ENCODE data around the gene CTSZ. TPM values are rescaled to one million over a fixed set of nuclear protein-coding genes. Genes with fewer than 3 reads are reported as not detected.
A peak's percentile ranks its signal among the peaks of the same experiment; 100 is the strongest.

Gene CTSZ
- 89.9 TPM for polyA plus RNA-seq
- long read RNA-seq, donor 1, partial matches to known transcripts: 0 of 1 reads
- long read RNA-seq, donor 1, other reads (novel, unspliced or antisense): 0 of 1 reads
- long read RNA-seq, donor 2, transcript CTSZ-201 (6 exons, 1,495 nt): major isoform, 7 of 10 reads
- long read RNA-seq, donor 2, partial matches to known transcripts: 0 of 10 reads
- long read RNA-seq, donor 2, other reads (novel, unspliced or antisense): 0 of 10 reads
- long read RNA-seq, donor 3, partial matches to known transcripts: 0 of 6 reads
- long read RNA-seq, donor 3, other reads (novel, unspliced or antisense): 0 of 6 reads
- long read RNA-seq, donor 4: 0 reads
- long read RNA-seq, donor 5, partial matches to known transcripts: 0 of 1 reads
- long read RNA-seq, donor 5, other reads (novel, unspliced or antisense): 0 of 1 reads
- long read RNA-seq, donor 6, partial matches to known transcripts: 0 of 6 reads
- long read RNA-seq, donor 6, other reads (novel, unspliced or antisense): 0 of 6 reads
- long read RNA-seq, donor 7, transcript CTSZ-201 (6 exons, 1,495 nt): major isoform, 5 of 5 reads
- long read RNA-seq, donor 7, partial matches to known transcripts: 0 of 5 reads
- long read RNA-seq, donor 7, other reads (novel, unspliced or antisense): 0 of 5 reads
- long read RNA-seq, donor 8, transcript CTSZ-202 (2 exons, 564 nt): minor isoform, 6 of 25 reads
- long read RNA-seq, donor 8, transcript CTSZ-201 (6 exons, 1,495 nt): major isoform, 15 of 25 reads
- long read RNA-seq, donor 8, partial matches to known transcripts: 0 of 25 reads
- long read RNA-seq, donor 8, other reads (novel, unspliced or antisense): 0 of 25 reads
- long read RNA-seq, donor 9, transcript CTSZ-201 (6 exons, 1,495 nt): major isoform, 5 of 6 reads
- long read RNA-seq, donor 9, partial matches to known transcripts: 0 of 6 reads
- long read RNA-seq, donor 9, other reads (novel, unspliced or antisense): 0 of 6 reads
- long read RNA-seq, donor 10, transcript CTSZ-201 (6 exons, 1,495 nt): major isoform, 11 of 13 reads
- long read RNA-seq, donor 10, partial matches to known transcripts: 0 of 13 reads
- long read RNA-seq, donor 10, other reads (novel, unspliced or antisense): 0 of 13 reads
- long read RNA-seq, donor 11, transcript CTSZ-201 (6 exons, 1,495 nt): major isoform, 8 of 9 reads
- long read RNA-seq, donor 11, partial matches to known transcripts: 0 of 9 reads
- long read RNA-seq, donor 11, other reads (novel, unspliced or antisense): 0 of 9 reads

DNA sequence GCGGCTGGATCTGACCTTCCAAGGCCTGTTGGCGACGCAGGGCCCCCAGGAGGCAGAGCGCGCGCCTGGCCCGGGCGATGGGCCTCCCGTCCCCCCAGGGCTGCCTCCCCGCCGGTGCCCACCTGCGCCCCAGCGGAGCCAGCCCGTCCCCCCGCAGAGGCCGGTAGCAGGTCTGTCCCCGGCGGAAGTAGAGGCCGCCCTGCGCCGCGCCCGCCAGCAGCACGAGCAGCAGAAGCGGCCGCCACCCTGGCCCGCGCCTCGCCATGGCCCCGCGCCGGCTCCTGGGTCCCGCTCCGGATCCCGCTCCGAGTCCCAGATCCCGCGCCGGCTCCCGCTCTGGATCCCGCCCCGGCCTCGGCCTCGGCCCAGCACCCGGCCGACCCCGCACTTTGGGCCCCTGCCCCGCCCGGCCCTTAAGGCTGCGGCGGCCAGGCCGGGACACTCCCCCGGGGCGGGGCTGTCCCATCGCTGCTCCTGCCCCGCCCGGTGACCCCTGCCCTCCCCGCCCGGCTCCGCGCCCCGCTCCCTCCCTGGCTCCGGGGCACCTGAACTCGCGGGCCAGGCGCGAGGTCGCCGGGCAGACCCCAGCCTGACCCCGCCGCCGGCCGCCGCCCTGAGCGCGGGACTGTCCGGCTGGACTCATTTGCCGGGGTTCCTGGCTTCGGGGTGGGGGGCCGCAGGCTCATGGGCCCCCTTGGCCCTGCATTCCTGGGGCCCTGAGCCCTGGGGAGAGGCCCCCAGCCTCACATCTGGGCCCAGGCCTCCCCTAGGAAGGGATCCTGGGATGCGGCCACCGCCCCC lies at the start of gene CTSZ:
CTSZ (minus strand) TSS at position 391 of the 801 bp plus-strand sequence; CDS start at position 265, 126 bp downstream.
- H3K27me3 ChIP-seq (ENCODE audit: control insufficient read depth, insufficient read depth, low read length): no peaks in the 10 kb centered on the region
- no CpG with 5 or more reads among the region's 82 CpGs for WGBS (ENCODE audit: insufficient coverage, low lambda C conversion rate)
- H3K4me3 ChIP-seq (ENCODE audit: low read length): peak within 1 kb of the TSS; percentile 67
- peak within 1 kb of the TSS; percentile 15 for H3K27ac ChIP-seq (ENCODE audit: low read length)
- H3K4me1 ChIP-seq (ENCODE audit: control insufficient read depth, insufficient read depth, low read length): peaks cover 11% of the 10 kb centered on the region
- H3K36me3 ChIP-seq (ENCODE audit: control insufficient read depth, insufficient read depth, low read length): no peaks in the 10 kb centered on the region
- DNase-seq: peak; percentile 61 to 89
- H3K9me3 ChIP-seq (ENCODE audit: control insufficient read depth, low read depth, low read length): no peaks in the 10 kb centered on the region

DNA sequence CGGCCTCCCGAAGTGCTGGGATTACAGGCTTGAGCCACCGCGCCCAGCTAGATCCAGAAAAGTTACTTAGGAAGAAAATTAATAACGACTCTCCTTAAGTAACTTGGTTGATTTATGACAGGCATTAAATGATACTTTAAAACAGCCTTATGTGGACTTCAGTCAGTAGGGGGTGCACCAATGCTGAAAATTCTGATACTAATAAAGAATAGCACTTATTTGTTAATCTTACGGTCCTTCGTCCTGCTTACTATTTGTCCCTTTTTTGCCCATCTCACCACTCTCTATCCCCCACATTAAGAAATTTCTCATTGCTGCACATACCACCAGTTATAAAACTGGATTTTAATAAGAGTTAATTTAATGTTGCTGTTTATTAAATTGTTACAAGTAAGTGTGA lies 48.2 kb upstream of the CTSZ start:
- WGBS (ENCODE audit: insufficient coverage, low lambda C conversion rate): 60% methylated on average over 2 of the region's 7 CpGs
- H3K4me1 ChIP-seq (ENCODE audit: control insufficient read depth, insufficient read depth, low read length): no peaks in the 10 kb centered on the region
- H3K9me3 ChIP-seq (ENCODE audit: control insufficient read depth, low read depth, low read length): no peaks in the 10 kb centered on the region
- DNase-seq: no peak
- H3K4me3 ChIP-seq (ENCODE audit: low read length): no peak overlapping the region
- no peak overlapping the region for H3K27ac ChIP-seq (ENCODE audit: low read length)
- H3K36me3 ChIP-seq (ENCODE audit: control insufficient read depth, insufficient read depth, low read length): no peaks in the 10 kb centered on the region
- H3K27me3 ChIP-seq (ENCODE audit: control insufficient read depth, insufficient read depth, low read length): no peaks in the 10 kb centered on the region

DNA sequence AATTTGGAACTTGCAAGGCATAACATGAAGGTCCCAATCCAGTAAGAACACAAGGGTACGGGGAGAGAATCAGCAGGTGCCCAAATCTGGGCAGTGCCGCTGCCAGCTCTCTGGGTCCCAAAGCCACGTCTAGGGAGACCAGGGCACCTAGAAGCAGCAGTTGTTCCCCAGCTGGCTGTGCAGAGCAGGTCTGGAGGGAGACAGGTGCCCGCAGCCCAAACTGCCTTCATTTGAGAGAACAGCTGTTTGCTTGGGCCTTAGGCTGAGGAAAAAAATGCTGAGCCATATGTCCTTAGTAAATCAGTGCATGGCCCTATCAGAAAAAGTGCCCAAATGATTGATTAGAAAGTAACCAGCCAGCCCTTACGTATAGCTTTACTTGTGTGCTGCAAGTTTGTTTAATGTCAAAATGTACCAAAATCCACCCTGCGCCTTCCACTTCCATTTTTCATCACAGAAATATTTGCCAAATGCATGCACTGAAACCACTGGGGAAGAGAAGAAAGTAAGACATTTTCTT lies 44.7 kb upstream of the CTSZ start:
- no peak for DNase-seq

DNA sequence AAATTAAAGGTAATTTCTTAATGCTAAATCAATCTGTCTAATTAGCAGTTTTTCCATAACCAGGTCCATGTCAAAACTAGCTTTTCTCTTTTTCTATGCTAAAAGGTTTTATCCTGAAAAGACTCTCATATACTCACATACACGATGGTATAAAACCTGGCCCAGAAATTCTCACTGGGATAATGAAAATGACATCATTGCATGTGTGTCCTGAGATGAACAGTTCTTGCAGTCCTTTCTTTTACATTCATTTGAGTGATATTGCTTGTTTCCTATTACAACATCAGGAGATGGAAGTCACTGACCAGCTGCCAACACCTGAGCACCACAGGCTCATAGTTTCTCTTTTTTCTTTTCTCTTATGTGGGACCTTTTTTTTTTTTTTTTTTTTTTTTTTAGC lies 43.4 kb upstream of the CTSZ start:
- no peaks in the 10 kb centered on the region for H3K9me3 ChIP-seq (ENCODE audit: control insufficient read depth, low read depth, low read length)
- no peak overlapping the region for H3K27ac ChIP-seq (ENCODE audit: low read length)
- H3K4me3 ChIP-seq (ENCODE audit: low read length): no peak overlapping the region
- peaks cover 12% of the 10 kb centered on the region for H3K4me1 ChIP-seq (ENCODE audit: control insufficient read depth, insufficient read depth, low read length)
- no peak for DNase-seq
- WGBS (ENCODE audit: insufficient coverage, low lambda C conversion rate): no CpG with 5 or more reads among the region's 1 CpG
- H3K36me3 ChIP-seq (ENCODE audit: control insufficient read depth, insufficient read depth, low read length): no peaks in the 10 kb centered on the region
- H3K27me3 ChIP-seq (ENCODE audit: control insufficient read depth, insufficient read depth, low read length): no peaks in the 10 kb centered on the region

More for the DNA sequence above, 44.7 kb upstream of the CTSZ start:
- Histone ChIP-seq H3K9me3 (ENCODE audit: control insufficient read depth, low read depth, low read length) (no peaks in the 10 kb centered on the region), H3K27ac (ENCODE audit: low read length) (no peak overlapping the region), H3K4me3 (ENCODE audit: low read length) (no peak overlapping the region), H3K27me3 (ENCODE audit: control insufficient read depth, insufficient read depth, low read length) (no peaks in the 10 kb centered on the region), H3K36me3 (ENCODE audit: control insufficient read depth, insufficient read depth, low read length) (no peaks in the 10 kb centered on the region), H3K4me1 (ENCODE audit: control insufficient read depth, insufficient read depth, low read length) (peaks cover 10% of the 10 kb centered on the region)
- no CpG with 5 or more reads among the region's 6 CpGs for WGBS (ENCODE audit: insufficient coverage, low lambda C conversion rate)

DNA sequence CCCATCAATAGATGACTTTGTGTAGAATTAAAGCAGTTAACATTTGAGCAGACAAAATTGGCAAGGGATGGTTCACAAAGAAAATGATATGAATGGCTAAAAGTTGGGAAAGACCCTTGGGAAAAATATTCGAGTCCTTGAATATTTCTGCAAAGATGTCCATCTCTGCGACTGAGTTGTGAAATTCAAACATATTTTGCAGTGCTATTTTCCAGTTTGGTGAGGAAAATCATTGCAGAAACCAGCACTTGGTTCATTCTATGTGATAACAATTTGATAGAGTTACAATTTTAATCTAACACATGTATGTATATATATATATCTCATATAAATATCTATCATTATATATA lies 41.6 kb upstream of the CTSZ start:
- no peaks in the 10 kb centered on the region for H3K9me3 ChIP-seq (ENCODE audit: control insufficient read depth, low read depth, low read length)
- no peak for DNase-seq
- H3K4me3 ChIP-seq (ENCODE audit: low read length): no peak overlapping the region
- no peaks in the 10 kb centered on the region for H3K27me3 ChIP-seq (ENCODE audit: control insufficient read depth, insufficient read depth, low read length)
- WGBS (ENCODE audit: insufficient coverage, low lambda C conversion rate): no CpG with 5 or more reads among the region's 2 CpGs
- H3K4me1 ChIP-seq (ENCODE audit: control insufficient read depth, insufficient read depth, low read length): peaks cover 12% of the 10 kb centered on the region
- H3K27ac ChIP-seq (ENCODE audit: low read length): peak overlapping the region; percentile 90
- no peaks in the 10 kb centered on the region for H3K36me3 ChIP-seq (ENCODE audit: control insufficient read depth, insufficient read depth, low read length)

DNA sequence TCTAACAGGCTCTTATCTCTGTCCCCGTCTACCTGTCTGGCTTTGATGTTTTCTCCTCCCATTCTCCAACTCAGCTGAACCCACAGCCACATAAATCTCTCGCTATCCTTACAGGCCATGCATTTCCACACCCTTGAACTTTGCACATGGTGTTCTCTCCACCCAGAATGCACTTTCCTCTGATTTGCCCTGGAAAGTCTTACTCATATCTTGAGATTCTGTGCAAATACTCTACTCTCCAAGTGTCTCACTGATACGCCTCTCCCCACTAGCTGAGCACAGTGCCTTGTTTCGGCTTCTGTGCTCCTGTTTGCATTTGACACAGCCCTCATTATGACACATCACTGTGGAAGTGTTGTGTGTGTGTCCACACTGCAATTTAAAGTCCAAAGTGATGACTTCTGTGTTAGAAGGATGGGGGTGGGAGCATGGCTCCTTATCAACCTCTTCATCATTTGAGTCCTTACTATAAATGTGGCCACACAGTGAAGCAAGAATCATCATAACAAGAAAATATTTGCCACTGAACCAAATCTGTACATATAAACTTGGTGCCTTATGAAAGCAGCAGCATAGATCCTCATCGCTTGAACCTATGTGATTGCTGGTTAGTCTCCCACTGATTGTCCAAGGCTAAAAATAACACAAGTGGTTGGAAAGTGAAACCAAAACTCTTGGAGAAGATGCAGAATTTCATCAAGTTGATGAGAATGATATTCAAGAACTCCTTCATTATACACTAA lies 41.1 kb upstream of the CTSZ start:
- peak overlapping the region; percentile 90 for H3K27ac ChIP-seq (ENCODE audit: low read length)
- WGBS (ENCODE audit: insufficient coverage, low lambda C conversion rate): 0% methylated on average over 1 of the region's 5 CpGs
- no peak overlapping the region for H3K4me3 ChIP-seq (ENCODE audit: low read length)
- H3K36me3 ChIP-seq (ENCODE audit: control insufficient read depth, insufficient read depth, low read length): no peaks in the 10 kb centered on the region
- peak; percentile 91 to 97 for DNase-seq
- H3K27me3 ChIP-seq (ENCODE audit: control insufficient read depth, insufficient read depth, low read length): no peaks in the 10 kb centered on the region
- peaks cover 14% of the 10 kb centered on the region for H3K4me1 ChIP-seq (ENCODE audit: control insufficient read depth, insufficient read depth, low read length)
- no peaks in the 10 kb centered on the region for H3K9me3 ChIP-seq (ENCODE audit: control insufficient read depth, low read depth, low read length)

DNA sequence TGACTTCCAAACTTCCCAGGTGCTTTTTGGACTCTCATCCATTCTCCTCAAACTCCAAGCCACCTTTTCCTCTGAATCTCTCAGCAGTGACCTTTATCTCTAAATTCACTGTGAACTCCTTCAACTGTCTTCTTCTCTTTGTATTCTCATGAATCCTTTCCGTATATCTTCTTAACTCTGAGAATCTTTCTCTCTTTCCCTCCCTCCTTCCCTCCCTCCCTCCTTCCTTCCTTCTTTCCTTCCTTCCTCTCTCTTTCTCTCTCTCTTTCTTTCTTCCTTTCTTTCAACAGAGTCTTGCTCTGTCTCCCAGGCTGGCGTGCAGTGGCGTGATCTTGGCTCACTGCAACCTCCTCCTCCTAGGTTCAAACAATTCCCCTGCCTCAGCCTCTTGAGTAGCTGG lies 39.8 kb upstream of the CTSZ start:
- H3K9me3 ChIP-seq (ENCODE audit: control insufficient read depth, low read depth, low read length): no peaks in the 10 kb centered on the region
- H3K27me3 ChIP-seq (ENCODE audit: control insufficient read depth, insufficient read depth, low read length): no peaks in the 10 kb centered on the region
- no peak overlapping the region for H3K4me3 ChIP-seq (ENCODE audit: low read length)
- H3K36me3 ChIP-seq (ENCODE audit: control insufficient read depth, insufficient read depth, low read length): no peaks in the 10 kb centered on the region
- no peak for DNase-seq
- H3K27ac ChIP-seq (ENCODE audit: low read length): no peak overlapping the region
- 77% methylated on average over 3 of the region's 3 CpGs for WGBS (ENCODE audit: insufficient coverage, low lambda C conversion rate)
- H3K4me1 ChIP-seq (ENCODE audit: control insufficient read depth, insufficient read depth, low read length): peaks cover 17% of the 10 kb centered on the region

DNA sequence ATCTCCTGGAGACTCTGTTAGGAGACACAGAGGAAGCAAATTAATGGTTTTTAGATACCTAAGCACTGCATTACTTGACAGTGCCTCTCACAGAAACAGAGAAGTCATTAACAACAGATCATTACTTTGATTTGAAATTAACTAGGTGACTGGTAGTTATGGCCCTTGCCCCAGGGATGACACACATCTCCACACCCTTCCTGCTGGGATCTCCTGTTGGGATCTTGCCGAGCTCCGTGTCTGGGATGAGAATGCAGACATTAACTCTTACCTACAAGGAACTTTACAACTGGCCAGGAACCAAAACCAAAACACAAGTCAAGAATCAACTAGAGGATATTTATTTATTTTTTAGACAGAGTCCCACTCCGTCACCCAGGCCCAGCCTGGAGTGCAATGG lies 37.7 kb upstream of the CTSZ start:
- WGBS (ENCODE audit: insufficient coverage, low lambda C conversion rate): 100% methylated on average over 1 of the region's 3 CpGs
- Histone ChIP-seq H3K4me1 (ENCODE audit: control insufficient read depth, insufficient read depth, low read length) (peaks cover 30% of the 10 kb centered on the region), H3K27me3 (ENCODE audit: control insufficient read depth, insufficient read depth, low read length) (no peaks in the 10 kb centered on the region), H3K9me3 (ENCODE audit: control insufficient read depth, low read depth, low read length) (no peaks in the 10 kb centered on the region), H3K4me3 (ENCODE audit: low read length) (no peak overlapping the region), H3K27ac (ENCODE audit: low read length) (no peak overlapping the region), H3K36me3 (ENCODE audit: control insufficient read depth, insufficient read depth, low read length) (peaks cover 5% of the 10 kb centered on the region)
- DNase-seq: no peak

DNA sequence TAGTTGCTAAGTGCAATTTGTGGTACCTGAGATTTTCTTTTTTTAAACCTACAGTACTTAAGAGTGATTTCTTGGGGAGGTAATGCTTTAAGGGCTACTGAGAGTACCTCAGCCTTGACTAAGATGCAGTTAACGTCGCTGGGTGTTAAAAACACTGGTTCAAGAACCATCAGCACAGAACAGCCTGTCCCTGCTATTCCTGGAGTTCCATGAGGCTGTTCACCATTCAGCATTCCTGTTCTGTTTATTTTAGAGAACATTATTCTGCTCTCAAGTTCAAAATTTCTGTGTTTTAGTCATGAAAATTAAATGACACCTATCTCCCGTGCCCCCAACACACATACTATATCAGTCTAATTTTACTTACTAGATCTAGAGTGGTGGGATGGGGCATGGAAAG lies 37.2 kb upstream of the CTSZ start:
- H3K4me1 ChIP-seq (ENCODE audit: control insufficient read depth, insufficient read depth, low read length): peaks cover 34% of the 10 kb centered on the region
- no CpG with 5 or more reads among the region's 3 CpGs for WGBS (ENCODE audit: insufficient coverage, low lambda C conversion rate)
- H3K4me3 ChIP-seq (ENCODE audit: low read length): no peak overlapping the region
- H3K36me3 ChIP-seq (ENCODE audit: control insufficient read depth, insufficient read depth, low read length): peaks cover 5% of the 10 kb centered on the region
- no peaks in the 10 kb centered on the region for H3K27me3 ChIP-seq (ENCODE audit: control insufficient read depth, insufficient read depth, low read length)
- no peak for DNase-seq
- H3K27ac ChIP-seq (ENCODE audit: low read length): no peak overlapping the region
- no peaks in the 10 kb centered on the region for H3K9me3 ChIP-seq (ENCODE audit: control insufficient read depth, low read depth, low read length)
